GM12864 (cell line): ENCODE results near the gene OR6J1.
"Not testable (repeated sequence)": the region's sequence is repeated elsewhere in the genome, so short reads cannot be mapped to it uniquely, and the experiment has no call there.

Experiments
- DNase-seq: peaks from one replicate; pipeline ENCODE4 v3.0.0-alpha.2; 2011; ENCODE audit warnings: low read depth
- H3K4me3 ChIP-seq: 2 replicates; pipeline ENCODE4 v1.5.1; 2011; ENCODE audit warnings: mild to moderate bottlenecking, low read depth, low read length, control low read depth
- TF ChIP-seq, protein P1 (sequence below): IDR thresholded peaks from 2 replicates; pipeline ENCODE4 v1.5.1; 2011; ENCODE audit warnings: low read depth, mild to moderate bottlenecking, moderate library complexity, low read length, control low read depth, inconsistent platforms; ENCODE audit errors: missing control alignments

Gene OR6J1

GRCh38 chr14:22650046-22650739 is 6.0 kb upstream of the OR6J1 start:
- DNase-seq = no peak
- H3K4me3 ChIP-seq = no peak overlapping the region
- TF ChIP-seq, protein P1, sequence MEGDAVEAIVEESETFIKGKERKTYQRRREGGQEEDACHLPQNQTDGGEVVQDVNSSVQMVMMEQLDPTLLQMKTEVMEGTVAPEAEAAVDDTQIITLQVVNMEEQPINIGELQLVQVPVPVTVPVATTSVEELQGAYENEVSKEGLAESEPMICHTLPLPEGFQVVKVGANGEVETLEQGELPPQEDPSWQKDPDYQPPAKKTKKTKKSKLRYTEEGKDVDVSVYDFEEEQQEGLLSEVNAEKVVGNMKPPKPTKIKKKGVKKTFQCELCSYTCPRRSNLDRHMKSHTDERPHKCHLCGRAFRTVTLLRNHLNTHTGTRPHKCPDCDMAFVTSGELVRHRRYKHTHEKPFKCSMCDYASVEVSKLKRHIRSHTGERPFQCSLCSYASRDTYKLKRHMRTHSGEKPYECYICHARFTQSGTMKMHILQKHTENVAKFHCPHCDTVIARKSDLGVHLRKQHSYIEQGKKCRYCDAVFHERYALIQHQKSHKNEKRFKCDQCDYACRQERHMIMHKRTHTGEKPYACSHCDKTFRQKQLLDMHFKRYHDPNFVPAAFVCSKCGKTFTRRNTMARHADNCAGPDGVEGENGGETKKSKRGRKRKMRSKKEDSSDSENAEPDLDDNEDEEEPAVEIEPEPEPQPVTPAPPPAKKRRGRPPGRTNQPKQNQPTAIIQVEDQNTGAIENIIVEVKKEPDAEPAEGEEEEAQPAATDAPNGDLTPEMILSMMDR = no peak

- DNase-seq = no peak
- H3K4me3 ChIP-seq = no peak overlapping the region
- TF ChIP-seq, protein P1 = no peak
These were observed 4.4 kb upstream of the OR6J1 start for GRCh38 chr14:22648506-22648905.

DNA sequence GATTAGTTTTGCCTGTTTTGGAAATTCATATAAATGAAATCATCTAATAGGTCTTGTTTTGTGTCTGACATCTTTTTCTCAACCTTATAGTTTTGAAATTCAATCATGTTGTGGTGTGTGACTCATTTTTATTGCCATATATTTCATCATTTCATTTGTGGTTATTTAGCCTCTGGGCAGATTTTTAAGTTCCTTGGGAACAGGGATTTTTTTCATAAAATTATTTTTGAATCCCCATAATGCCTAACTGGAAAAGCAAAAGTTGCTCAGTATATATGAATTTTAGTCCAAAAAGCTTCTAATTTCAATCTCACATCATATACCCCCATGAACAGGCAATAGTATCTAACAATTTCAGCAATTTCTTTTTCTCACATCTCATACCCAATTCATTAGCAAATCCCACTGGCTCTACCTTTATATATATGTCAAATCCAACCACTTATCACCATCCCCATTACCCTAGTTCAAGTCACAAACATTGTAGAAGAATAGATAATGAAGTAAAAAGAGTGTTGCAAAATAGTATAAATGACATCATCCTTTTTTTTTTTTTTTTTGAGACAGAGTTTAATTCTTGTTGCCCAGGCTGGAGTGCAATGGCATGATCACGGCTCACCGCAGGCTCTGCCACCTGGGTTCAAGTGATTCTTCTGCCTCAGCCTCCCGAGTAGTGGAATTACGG is 2.6 kb upstream of the OR6J1 start:
- no peak for DNase-seq
- no peak overlapping the region for H3K4me3 ChIP-seq
- TF ChIP-seq, protein P1 = no peak

DNA sequence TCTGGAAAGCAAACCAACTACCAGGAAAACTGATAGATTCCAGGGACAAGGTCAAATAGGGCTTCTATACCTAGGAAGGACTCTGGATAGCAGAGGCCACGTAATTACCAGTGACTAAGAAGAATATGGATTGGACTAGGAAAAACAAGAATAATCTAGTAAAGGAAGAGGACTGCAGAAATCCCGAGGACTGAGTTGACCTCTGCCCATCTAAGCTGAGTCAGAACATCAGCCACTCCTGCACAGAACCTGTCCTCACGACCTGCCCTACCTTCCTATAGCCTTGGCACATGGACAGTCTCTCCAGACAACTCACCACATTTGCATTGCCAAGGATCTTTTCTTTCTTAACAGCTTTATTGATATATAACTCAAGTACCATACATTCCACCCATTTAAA is 2.3 kb downstream of the OR6J1 start:
- DNase-seq = no peak
- TF ChIP-seq, protein P1 = no peak
- H3K4me3 ChIP-seq = no peak overlapping the region

DNA sequence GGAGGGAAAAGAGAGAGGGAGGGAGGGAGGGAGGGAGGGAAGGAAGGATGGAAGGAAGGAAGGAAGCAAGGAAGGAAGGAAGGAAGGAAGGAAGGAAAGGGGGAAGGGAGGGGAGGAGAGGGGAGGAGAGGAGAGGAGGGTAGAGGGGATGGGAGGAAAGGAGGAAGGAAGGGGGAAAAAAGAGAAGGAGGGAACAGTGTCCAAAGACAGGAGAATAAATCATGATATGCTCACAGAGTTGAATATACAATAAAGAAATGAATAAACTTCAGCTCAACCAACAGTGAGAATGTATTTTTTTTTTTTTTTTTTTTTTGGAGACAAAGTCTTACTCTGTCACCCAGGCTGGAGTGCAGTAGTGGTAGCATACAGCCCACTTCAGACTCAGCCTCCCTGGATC is 4.0 kb downstream of the OR6J1 start:
- TF ChIP-seq, protein P1 = no peak
- no peak for DNase-seq
- no peak overlapping the region for H3K4me3 ChIP-seq

GRCh38 chr14:22635980-22636379 is 8.2 kb downstream of the OR6J1 start:
- not testable (repeated sequence) for DNase-seq

DNA sequence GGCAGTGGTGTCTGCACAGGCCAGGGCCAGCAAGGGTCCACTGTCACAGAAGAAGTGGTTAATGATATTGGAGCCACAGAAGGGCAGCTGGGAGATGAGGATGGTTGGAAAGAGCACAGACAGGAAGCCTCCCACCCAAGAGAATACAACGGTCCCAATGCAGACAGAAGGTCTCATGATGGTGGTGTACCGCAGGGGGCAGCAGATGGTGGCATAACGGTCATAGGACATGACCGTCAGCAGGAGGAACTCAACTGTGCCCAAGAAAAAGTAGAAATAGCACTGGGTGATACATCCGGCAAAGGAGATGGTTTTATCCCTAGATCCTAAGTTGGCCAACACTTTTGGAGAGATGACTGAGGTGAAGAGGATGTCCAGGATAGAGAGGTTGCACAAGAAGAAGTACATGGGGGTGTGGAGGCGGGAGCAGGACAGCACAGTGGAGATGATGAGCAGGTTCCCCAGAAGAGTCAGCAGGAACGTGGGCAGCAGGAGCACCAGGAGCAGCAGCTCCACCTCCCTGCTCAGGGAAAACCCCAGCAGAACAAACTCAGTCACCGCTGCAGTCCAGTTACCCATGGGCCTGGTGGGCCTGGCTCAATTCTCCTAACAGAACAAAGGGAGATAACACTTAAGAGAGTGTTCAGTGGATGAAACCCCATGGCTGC is 9.8 kb downstream of the OR6J1 start:
- TF ChIP-seq, protein P1 = no peak
- no peak overlapping the region for H3K4me3 ChIP-seq
- no peak for DNase-seq

More at GRCh38 chr14:22635980-22636379, 8.2 kb downstream of the OR6J1 start:
- not testable (repeated sequence) for H3K4me3 ChIP-seq
